NK-92 (cell line): Measurements from ENCODE around the gene RHBDD3.
"Not testable (repeated sequence)": the region's sequence is repeated elsewhere in the genome, so short reads cannot be mapped to it uniquely, and the experiment has no call there.

ENCODE experiments used
- DNase-seq: peaks from one replicate; lab custom pipeline; 2025; ENCODE audit not compliant: unreplicated experiment; lab: John Stamatoyannopoulos, UW

RHBDD3 gene

GRCh38 chr22:29251981-29252911 is 15.5 kb downstream of the RHBDD3 start:
- DNase-seq: no peak

- no peak for DNase-seq
These were observed 16.5 kb downstream of the RHBDD3 start for GRCh38 chr22:29251265-29251664.

GRCh38 chr22:29247891-29248290 is 19.9 kb downstream of the RHBDD3 start:
- not testable (repeated sequence) for DNase-seq

- no peak for DNase-seq
These were observed 22.0 kb downstream of the RHBDD3 start for GRCh38 chr22:29245626-29246385.

GRCh38 chr22:29244785-29245625 is 22.8 kb downstream of the RHBDD3 start:
- no peak for DNase-seq

- no peak for DNase-seq
These were observed 23.8 kb downstream of the RHBDD3 start for GRCh38 chr22:29243874-29244446.

- not testable (repeated sequence) for DNase-seq
These were observed 27.3 kb downstream of the RHBDD3 start for GRCh38 chr22:29240481-29240880.

- no peak for DNase-seq
These were observed 34.4 kb downstream of the RHBDD3 start for GRCh38 chr22:29233277-29233877.

- no peak for DNase-seq
These were observed 35.5 kb downstream of the RHBDD3 start for GRCh38 chr22:29231971-29232959.

- DNase-seq: no peak
These were observed 36.6 kb downstream of the RHBDD3 start for GRCh38 chr22:29230972-29231875.

- DNase-seq: no peak
These were observed 41.3 kb downstream of the RHBDD3 start for GRCh38 chr22:29226351-29226981.

- no peak for DNase-seq
These were observed 42.2 kb downstream of the RHBDD3 start for GRCh38 chr22:29225422-29226090.

GRCh38 chr22:29224859-29225410 is 42.8 kb downstream of the RHBDD3 start:
- no peak for DNase-seq

GRCh38 chr22:29224121-29224858 is 43.5 kb downstream of the RHBDD3 start:
- no peak for DNase-seq

GRCh38 chr22:29219881-29220670 is 47.7 kb downstream of the RHBDD3 start:
- DNase-seq: no peak
